GM12801 (cell line): ENCODE data around the gene LRP10.

Experiments used
- CTCF ChIP-seq: IDR thresholded peaks from one replicate; pipeline ENCODE4 v1.5.1; 2011; ENCODE audit warnings: control low read depth; ENCODE audit not compliant: insufficient read length; ENCODE audit errors: extremely low read depth

The LRP10 gene

GRCh38 chr14:22854963-22855724 lies 16.4 kb upstream of the LRP10 start:
- no peak for TF ChIP-seq CTCF

GRCh38 chr14:22856428-22856827 lies 15.1 kb upstream of the LRP10 start:
- no peak for TF ChIP-seq CTCF

GRCh38 chr14:22861651-22862050 lies 9.9 kb upstream of the LRP10 start:
- no peak for TF ChIP-seq CTCF

- TF ChIP-seq CTCF, result no peak
Measured at GRCh38 chr14:22864979-22865378, 6.6 kb upstream of the LRP10 start.

GRCh38 chr14:22865424-22866405 lies 5.8 kb upstream of the LRP10 start:
- no peak for TF ChIP-seq CTCF

GRCh38 chr14:22866874-22867273 lies 4.7 kb upstream of the LRP10 start:
- no peak for TF ChIP-seq CTCF

- TF ChIP-seq CTCF, result no peak
Measured at GRCh38 chr14:22870811-22871223, 723 bp upstream of the LRP10 start.
